Smooth muscle cell (in vitro differentiated cells): ENCODE results near the gene PTP4A1. TPM values are rescaled to one million over a fixed set of nuclear protein-coding genes. Genes with fewer than 3 reads are reported as not detected.
A peak's percentile ranks its signal among the peaks of the same experiment; 100 is the strongest.

ENCODE experiments used
- DNase-seq: peaks from one replicate; lab custom pipeline; 2025; ENCODE audit not compliant: unreplicated experiment; lab: John Stamatoyannopoulos, UW
- H2AFZ ChIP-seq: fragments of 200-600 bp; sonication (generic); 2 replicates; pipeline ENCODE4 v1.6.0; 2016; ENCODE audit warnings: antibody characterized with exemption, low read depth, mild to moderate bottlenecking
- H3F3A ChIP-seq: fragments of 200-600 bp; sonication (generic); 2 replicates; pipeline ENCODE4 v1.6.0; 2017; ENCODE audit warnings: antibody characterized with exemption, low read depth
- H3K27ac ChIP-seq: fragments of 200-600 bp; sonication (generic); 2 replicates; pipeline ENCODE4 v1.5.1; 2016; ENCODE audit warnings: low read depth, mild to moderate bottlenecking
- H3K27me3 ChIP-seq: fragments of 200-600 bp; sonication (generic); 2 replicates; pipeline ENCODE4 v1.6.1; 2016; ENCODE audit warnings: low read depth, mild to moderate bottlenecking
- H3K36me3 ChIP-seq: fragments of 200-600 bp; sonication (generic); 2 replicates; pipeline ENCODE4 v1.5.1; 2016; ENCODE audit warnings: low read depth
- H3K4me1 ChIP-seq: fragments of 200-600 bp; sonication (generic); 2 replicates; pipeline ENCODE4 v1.5.1; 2016; ENCODE audit warnings: low read depth
- H3K4me2 ChIP-seq: fragments of 200-600 bp; sonication (generic); 2 replicates; pipeline ENCODE4 v1.6.0; 2016; ENCODE audit warnings: mild to moderate bottlenecking
- H3K4me3 ChIP-seq: fragments of 200-600 bp; sonication (generic); 2 replicates; pipeline ENCODE4 v1.5.1; 2016; ENCODE audit warnings: mild to moderate bottlenecking
- H3K79me2 ChIP-seq: fragments of 200-600 bp; sonication (generic); 2 replicates; pipeline ENCODE4 v1.6.0; 2016; ENCODE audit warnings: low read depth, mild to moderate bottlenecking
- H3K9ac ChIP-seq: fragments of 200-600 bp; sonication (generic); 2 replicates; pipeline ENCODE4 v1.6.0; 2016; ENCODE audit warnings: low read depth
- H3K9me3 ChIP-seq: fragments of 200-600 bp; sonication (generic); replicated peaks from 2 replicates; pipeline ENCODE4 v1.5.1; 2016; ENCODE audit warnings: low read depth
- H4K20me1 ChIP-seq: fragments of 200-600 bp; sonication (generic); 2 replicates; pipeline ENCODE4 v1.6.0; 2016; ENCODE audit warnings: low read depth
- CTCF ChIP-seq: fragments of 200-600 bp; sonication (generic); IDR thresholded peaks from 2 replicates; pipeline ENCODE4 v1.5.1; 2017; ENCODE audit warnings: borderline replicate concordance, mild to moderate bottlenecking, antibody characterized with exemption; ENCODE audit not compliant: insufficient read depth, poor library complexity, severe bottlenecking
- WGBS: methylation state at CpG from one replicate; pipeline ENCODE4 v1.1.7; 2016; ENCODE audit warnings: low lambda C conversion rate; 5-methylcytosine and 5-hydroxymethylcytosine counted together
- polyA plus RNA-seq: library from polyadenylated mRNA; unstranded; fragments of >200 nt; fragmentation: Nextera tagmentation; extraction: Ambion mirVana; gene quantifications from 2 replicates; pipeline ENCODE4 v1.2.1, GENCODE V29; 2016
- total RNA-seq: library from RNA; depleted of rRNA; stranded (reverse); fragments of >200 nt; gene quantifications from 2 replicates; pipeline ENCODE4 v1.2.3, GENCODE V29; 2014

The PTP4A1 gene
- total and polyA plus RNA-seq, 2 experiments from 2014 or later, result 98.8 to 147 TPM

DNA sequence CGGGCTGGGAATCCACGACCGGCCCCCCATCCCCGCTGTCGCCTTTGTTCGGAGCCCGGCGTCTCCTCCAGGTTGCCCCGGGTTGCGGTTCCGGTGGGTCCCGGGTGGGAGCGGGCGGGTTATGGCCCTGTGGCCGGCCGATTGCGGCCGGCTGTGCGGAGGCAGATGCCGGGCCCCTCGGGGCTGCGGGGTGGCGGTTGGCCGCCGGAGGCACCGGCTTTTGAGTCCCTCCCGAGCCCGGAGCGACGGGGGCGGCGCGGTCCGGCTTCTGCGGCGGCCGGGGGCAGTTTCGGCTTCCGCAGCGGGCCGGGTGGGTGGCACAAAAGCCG is 431 bp downstream of the PTP4A1 start:
- Histone ChIP-seq H4K20me1 (peaks cover 53% of the 10 kb centered on the region), H3K27me3 (no peaks in the 10 kb centered on the region), H3K79me2 (peaks cover 54% of the 10 kb centered on the region), H3K4me2 (peak overlapping the region; percentile 87), H3K9ac (peak overlapping the region; percentile 100), H3K4me3 (peak overlapping the region; percentile 100), H2AFZ (no peak overlapping the region), H3K9me3 (no peaks in the 10 kb centered on the region), H3F3A (peaks cover 17% of the 10 kb centered on the region), H3K4me1 (peaks cover 27% of the 10 kb centered on the region), H3K36me3 (peaks cover 12% of the 10 kb centered on the region), H3K27ac (peak overlapping the region; percentile 99)
- no peak for TF ChIP-seq CTCF
- no peak for DNase-seq
- 0% methylated on average over 25 of the region's 42 CpGs for WGBS

DNA sequence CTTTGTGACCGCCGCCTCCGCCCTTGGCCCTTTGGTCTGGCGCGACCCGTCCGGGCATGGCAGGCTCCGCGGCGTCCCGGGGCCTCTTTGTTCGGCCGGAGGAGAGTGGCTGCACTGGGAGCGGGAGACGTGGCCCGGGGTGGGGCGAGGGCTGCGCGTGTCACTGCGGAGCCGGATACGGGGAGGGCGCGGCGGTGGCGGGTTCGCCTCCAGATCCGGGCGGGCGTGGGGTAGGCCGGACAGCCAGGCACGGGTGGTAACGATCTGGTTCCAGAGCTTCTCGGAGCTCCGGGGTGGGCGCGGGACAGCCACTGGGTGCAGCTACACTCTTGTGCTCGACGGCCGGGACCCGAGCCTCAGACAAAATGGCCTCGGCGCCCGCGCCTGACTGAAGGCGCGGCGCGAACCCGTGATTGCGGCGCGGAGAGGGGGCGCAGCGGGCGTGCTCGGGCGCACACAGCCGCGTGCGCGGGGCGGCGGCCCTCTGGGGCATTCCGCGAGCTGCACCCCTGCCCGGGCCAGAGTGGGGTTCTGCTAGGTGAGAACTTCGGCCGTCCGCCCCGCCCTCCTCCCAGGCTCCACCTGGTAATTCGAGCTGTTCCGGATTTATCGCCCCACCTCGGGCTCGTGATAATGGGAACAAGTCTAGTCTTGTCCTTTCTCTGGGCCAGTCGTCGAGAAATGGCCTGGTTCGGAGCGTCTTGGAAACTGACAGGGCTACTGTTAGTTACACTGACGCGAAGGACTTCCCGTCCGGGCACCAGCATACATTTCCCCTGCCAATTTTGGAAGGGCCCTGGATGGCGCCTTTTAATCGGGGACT is 1.0 kb downstream of the PTP4A1 start:
- peaks cover 27% of the 10 kb centered on the region for H3K4me1 ChIP-seq
- H3K4me3 ChIP-seq, result peak overlapping the region; percentile 100
- peak overlapping the region; percentile 100 for H3K9ac ChIP-seq
- H3F3A ChIP-seq, result peaks cover 17% of the 10 kb centered on the region
- H4K20me1 ChIP-seq, result peaks cover 59% of the 10 kb centered on the region
- H3K79me2 ChIP-seq, result peaks cover 60% of the 10 kb centered on the region
- no peaks in the 10 kb centered on the region for H3K27me3 ChIP-seq
- whole genome bisulfite sequencing, result under 1% methylated on average over 73 of the region's 86 CpGs
- no peaks in the 10 kb centered on the region for H3K9me3 ChIP-seq
- peak; percentile 56 for DNase-seq
- no peak for TF ChIP-seq CTCF
- H2AFZ ChIP-seq, result no peak overlapping the region
- H3K27ac ChIP-seq, result peak overlapping the region; percentile 99
- H3K36me3 ChIP-seq, result peaks cover 16% of the 10 kb centered on the region
- peak overlapping the region; percentile 87 for H3K4me2 ChIP-seq

- Histone ChIP-seq H3K27me3 (no peaks in the 10 kb centered on the region), H4K20me1 (peaks cover 66% of the 10 kb centered on the region), H3K9ac (peak overlapping the region; percentile 100), H3K27ac (peak overlapping the region; percentile 99), H3K36me3 (peaks cover 24% of the 10 kb centered on the region), H3K9me3 (no peaks in the 10 kb centered on the region), H3K4me2 (peak overlapping the region; percentile 87), H3K79me2 (peaks cover 67% of the 10 kb centered on the region), H2AFZ (no peak overlapping the region), H3F3A (peaks cover 21% of the 10 kb centered on the region), H3K4me1 (peaks cover 27% of the 10 kb centered on the region), H3K4me3 (peak overlapping the region; percentile 100)
- DNase-seq, result no peak
- WGBS, result 2% methylated on average over 10 of the region's 10 CpGs
- peak; percentile 67 for TF ChIP-seq CTCF
Observed at GRCh38 chr6:63573899-63574553, 1.7 kb downstream of the PTP4A1 start.
